Trophoblast cell (in vitro differentiated cells and primary cell): ENCODE results near the gene FRS2.

Experiments used
- DNase-seq, 2 donors: peaks; one replicate each; pipeline ENCODE4 v3.0.0-alpha.2; 2016
- H2AFZ ChIP-seq: 2 replicates; pipeline ENCODE4 v1.6.1; 2013; ENCODE audit warnings: low read length, moderate library complexity, mild to moderate bottlenecking; ENCODE audit not compliant: insufficient read depth, poor library complexity
- H2AK5ac ChIP-seq: 2 replicates; pipeline ENCODE4 v1.6.1; 2013; ENCODE audit warnings: mild to moderate bottlenecking, low read length
- H2BK120ac ChIP-seq: 2 replicates; pipeline ENCODE4 v1.6.1; 2013; ENCODE audit warnings: low read length, mild to moderate bottlenecking, moderate library complexity; ENCODE audit not compliant: insufficient read depth, poor library complexity
- H2BK12ac ChIP-seq: 2 replicates; pipeline ENCODE4 v1.6.1; 2013; ENCODE audit warnings: mild to moderate bottlenecking, low read length, moderate library complexity
- H2BK5ac ChIP-seq: 2 replicates; pipeline ENCODE4 v1.6.1; 2013; ENCODE audit warnings: low read length, low read depth, moderate library complexity, mild to moderate bottlenecking; ENCODE audit not compliant: poor library complexity
- H3K14ac ChIP-seq: 2 replicates; pipeline ENCODE4 v1.6.1; 2013; ENCODE audit warnings: mild to moderate bottlenecking, low read length
- H3K18ac ChIP-seq: 2 replicates; pipeline ENCODE4 v1.6.1; 2013; ENCODE audit warnings: mild to moderate bottlenecking, low read length
- H3K23ac ChIP-seq: 2 replicates; pipeline ENCODE4 v1.6.1; 2013; ENCODE audit warnings: low read length
- H3K27ac ChIP-seq: 2 replicates; pipeline ENCODE4 v1.5.1; 2013; ENCODE audit warnings: low read depth, mild to moderate bottlenecking, inconsistent platforms, low read length, moderate library complexity
- H3K27me3 ChIP-seq: 2 replicates; pipeline ENCODE4 v1.6.1; 2013; ENCODE audit warnings: inconsistent platforms, mild to moderate bottlenecking, low read length, moderate library complexity; ENCODE audit not compliant: insufficient read depth
- H3K36me3 ChIP-seq, 2 experiments: 1 replicate in 1 of 2; 2 replicates in 1 of 2; pipeline ENCODE4 v1.6.1; 2013; ENCODE audit warnings: low read length in 2 of 2, mild to moderate bottlenecking in 2 of 2, moderate library complexity in 1 of 2; ENCODE audit not compliant: insufficient read depth in 2 of 2, control insufficient read depth in 1 of 2
- H3K4ac ChIP-seq: 2 replicates; pipeline ENCODE4 v1.6.1; 2013; ENCODE audit warnings: low read depth, mild to moderate bottlenecking, low read length, moderate library complexity
- H3K4me1 ChIP-seq, 2 experiments: 1 replicate in 1 of 2; 2 replicates in 1 of 2; pipeline ENCODE4 v1.6.1; 2013; ENCODE audit warnings: low read length in 2 of 2, mild to moderate bottlenecking in 2 of 2, moderate library complexity in 1 of 2; ENCODE audit not compliant: insufficient read depth in 2 of 2, control insufficient read depth in 1 of 2
- H3K4me2 ChIP-seq: 2 replicates; pipeline ENCODE4 v1.6.1; 2013; ENCODE audit warnings: inconsistent platforms, mild to moderate bottlenecking, low read length, moderate library complexity
- H3K4me3 ChIP-seq: 2 replicates; pipeline ENCODE4 v1.5.1; 2013; ENCODE audit warnings: mild to moderate bottlenecking, low read depth, low read length, inconsistent platforms
- H3K79me1 ChIP-seq: one replicate; pipeline ENCODE4 v1.6.1; 2013; ENCODE audit warnings: low read length
- H3K79me2 ChIP-seq: 2 replicates; pipeline ENCODE4 v1.6.1; 2013; ENCODE audit warnings: low read length, mild to moderate bottlenecking; ENCODE audit not compliant: control insufficient read depth, insufficient read depth, poor library complexity
- H3K9ac ChIP-seq: 2 replicates; pipeline ENCODE4 v1.6.1; 2013; ENCODE audit warnings: mild to moderate bottlenecking, low read length
- H3K9me3 ChIP-seq: 2 replicates; pipeline ENCODE4 v1.6.1; 2013; ENCODE audit warnings: low read depth, mild to moderate bottlenecking, control low read depth, inconsistent platforms, low read length; ENCODE audit not compliant: insufficient read depth
- H4K12ac ChIP-seq: 2 replicates; pipeline ENCODE4 v1.6.1; 2013; ENCODE audit warnings: low read depth, mild to moderate bottlenecking, low read length, moderate library complexity
- H4K8ac ChIP-seq: 2 replicates; pipeline ENCODE4 v1.6.1; 2013; ENCODE audit warnings: low read depth, mild to moderate bottlenecking, low read length, moderate library complexity
- H4K91ac ChIP-seq: one replicate; pipeline ENCODE4 v1.6.1; 2013; ENCODE audit warnings: low read depth, mild to moderate bottlenecking, low read length, moderate library complexity
- WGBS: extraction: QIAGEN DNeasy Blood & Tissue Kit; methylation state at CpG from one replicate; pipeline ENCODE4 v1.1.7; 2013; ENCODE audit warnings: missing lambda C conversion rate; ENCODE audit not compliant: insufficient read length, insufficient coverage; ENCODE audit errors: extremely low coverage; 5-methylcytosine and 5-hydroxymethylcytosine counted together

Gene FRS2

GRCh38 chr12:69511016-69511415 lies 40.8 kb downstream of the FRS2 start:
- no peaks in the 10 kb centered on the region for H3K79me1 ChIP-seq
- no peak overlapping the region for H3K23ac ChIP-seq
- no peak overlapping the region for H4K91ac ChIP-seq
- no peak overlapping the region for H2BK12ac ChIP-seq
- H3K18ac ChIP-seq, result no peak overlapping the region
- H4K8ac ChIP-seq, result no peak overlapping the region
- H3K79me2 ChIP-seq, result no peaks in the 10 kb centered on the region
- H3K14ac ChIP-seq, result no peak overlapping the region
- no peak overlapping the region for H2BK5ac ChIP-seq
- H3K4ac ChIP-seq, result no peak overlapping the region
- no peaks in the 10 kb centered on the region for H3K27me3 ChIP-seq
- H3K4me1 ChIP-seq, result peaks cover 0 to 4% of the 10 kb centered on the region in 2 experiments
- WGBS, result no CpG with 5 or more reads among the region's 1 CpG
- H3K9ac ChIP-seq, result no peak overlapping the region
- H3K27ac ChIP-seq, result no peak overlapping the region
- H2BK120ac ChIP-seq, result no peak overlapping the region
- no peak overlapping the region for H2AK5ac ChIP-seq
- no peaks in the 10 kb centered on the region for H3K36me3 ChIP-seq
- no peak overlapping the region for H3K4me2 ChIP-seq
- H2AFZ ChIP-seq, result no peak overlapping the region
- no peak overlapping the region for H3K4me3 ChIP-seq
- no peak overlapping the region for H4K12ac ChIP-seq
- DNase-seq, result no peak
- no peaks in the 10 kb centered on the region for H3K9me3 ChIP-seq

GRCh38 chr12:69511469-69512267 lies 41.5 kb downstream of the FRS2 start:
- Histone ChIP-seq H3K79me1 (no peaks in the 10 kb centered on the region), H3K18ac (no peak overlapping the region), H3K23ac (no peak overlapping the region), H3K4me2 (no peak overlapping the region), H2BK12ac (no peak overlapping the region), H2BK5ac (no peak overlapping the region), H3K4ac (no peak overlapping the region), H3K79me2 (no peaks in the 10 kb centered on the region), H3K27ac (no peak overlapping the region), H4K8ac (no peak overlapping the region), H2BK120ac (no peak overlapping the region), H4K91ac (no peak overlapping the region), H3K9me3 (no peaks in the 10 kb centered on the region), H3K9ac (no peak overlapping the region), H2AK5ac (no peak overlapping the region), H3K14ac (no peak overlapping the region), H2AFZ (no peak overlapping the region), H3K4me3 (no peak overlapping the region), H3K4me1 (peaks cover 0 to 4% of the 10 kb centered on the region in 2 experiments), H3K36me3 (no peaks in the 10 kb centered on the region), H3K27me3 (no peaks in the 10 kb centered on the region), H4K12ac (no peak overlapping the region)
- DNase-seq, result no peak
- no CpG with 5 or more reads among the region's 6 CpGs for WGBS

DNA sequence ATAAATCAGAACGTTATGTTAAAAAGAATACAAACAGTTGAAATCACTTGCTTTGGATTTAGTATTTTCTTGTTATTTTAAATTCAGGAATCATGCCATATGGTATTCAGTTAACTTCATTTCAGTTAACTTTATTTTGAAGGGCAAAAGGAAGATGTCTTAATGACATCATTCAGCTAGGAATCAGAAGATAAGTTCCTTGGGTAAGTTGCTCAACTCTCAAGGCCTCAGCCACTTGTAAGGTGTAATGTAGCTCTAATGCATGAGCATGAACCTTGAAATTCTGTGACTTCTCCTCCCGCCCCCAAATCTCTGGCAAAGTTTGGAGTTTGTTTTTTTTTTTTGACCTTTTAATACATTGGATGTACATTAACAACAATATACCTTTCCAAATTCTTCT lies 42.6 kb downstream of the FRS2 start:
- Histone ChIP-seq H4K12ac (no peak overlapping the region), H2AFZ (no peak overlapping the region), H3K14ac (no peak overlapping the region), H3K23ac (no peak overlapping the region), H3K4me1 (peaks cover 0 to 4% of the 10 kb centered on the region in 2 experiments), H3K4me2 (no peak overlapping the region), H3K27me3 (no peaks in the 10 kb centered on the region), H3K9me3 (no peaks in the 10 kb centered on the region), H3K9ac (no peak overlapping the region), H3K4me3 (no peak overlapping the region), H3K79me1 (no peaks in the 10 kb centered on the region), H2BK5ac (no peak overlapping the region), H4K91ac (no peak overlapping the region), H3K4ac (no peak overlapping the region), H2BK12ac (no peak overlapping the region), H3K27ac (no peak overlapping the region), H2BK120ac (no peak overlapping the region), H3K36me3 (no peaks in the 10 kb centered on the region), H2AK5ac (no peak overlapping the region), H3K18ac (no peak overlapping the region), H3K79me2 (peaks cover 2% of the 10 kb centered on the region), H4K8ac (no peak overlapping the region)
- no CpG with 5 or more reads among the region's 2 CpGs for WGBS
- DNase-seq, result no peak

DNA sequence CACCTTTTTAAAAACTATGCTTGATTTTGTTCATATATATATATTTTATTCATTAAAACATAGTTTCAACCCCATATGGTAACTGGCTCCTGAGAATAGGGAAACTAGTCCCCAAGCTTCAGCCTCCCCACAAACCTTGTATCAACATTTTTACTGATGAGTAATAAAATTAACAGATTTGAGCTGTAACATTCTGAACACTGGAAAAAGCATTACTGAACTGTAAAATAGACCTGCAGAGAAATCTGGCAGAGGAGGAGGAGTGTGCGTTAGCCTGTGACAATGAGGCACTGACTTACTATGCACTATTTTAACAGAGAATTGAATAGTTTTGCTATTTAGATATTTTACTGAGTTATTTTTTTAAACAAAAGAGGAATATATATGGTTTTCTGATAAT lies 43.1 kb downstream of the FRS2 start:
- Histone ChIP-seq H3K4me3 (no peak overlapping the region), H4K12ac (no peak overlapping the region), H2AFZ (no peak overlapping the region), H4K8ac (no peak overlapping the region), H4K91ac (no peak overlapping the region), H3K18ac (no peak overlapping the region), H2AK5ac (no peak overlapping the region), H3K14ac (no peak overlapping the region), H2BK5ac (no peak overlapping the region), H3K4me1 (peaks cover 0 to 4% of the 10 kb centered on the region in 2 experiments), H3K9ac (no peak overlapping the region), H3K9me3 (no peaks in the 10 kb centered on the region), H3K4ac (no peak overlapping the region), H3K36me3 (no peaks in the 10 kb centered on the region), H3K4me2 (no peak overlapping the region), H3K79me1 (no peaks in the 10 kb centered on the region), H2BK12ac (no peak overlapping the region), H3K27ac (no peak overlapping the region), H3K79me2 (peaks cover 2% of the 10 kb centered on the region), H3K23ac (no peak overlapping the region), H2BK120ac (no peak overlapping the region), H3K27me3 (no peaks in the 10 kb centered on the region)
- WGBS, result no CpG with 5 or more reads among the region's 1 CpG
- no peak for DNase-seq
